Adrenal gland (tissue), 5 donors: ENCODE measurements around the gene ACKR2.

Source experiments
- CTCF ChIP-seq, 6 experiments: fragments of 450-650 bp in 4 of 6; fragments of 200-600 bp in 2 of 6; sonication (generic) in 1 of 6; IDR thresholded peaks; 1 replicate in 5 of 6; 2 replicates in 1 of 6; pipeline versions ENCODE4 v1.5.1 to v1.8.0; 2016 to 2021; ENCODE audit warnings: antibody characterized with exemption in 6 of 6, mild to moderate bottlenecking in 2 of 6, moderate library complexity in 1 of 6
- POLR2A ChIP-seq, 2 donors: fragments of 450-650 bp; IDR thresholded peaks; one replicate each; pipeline ENCODE4 v1.6.1; 2017; ENCODE audit warnings: antibody characterized with exemption in 2 of 2, mild to moderate bottlenecking in 2 of 2, moderate library complexity in 1 of 2
- donor health status: DM: no; HTN: no; CAD: no.

- TF ChIP-seq CTCF (IDR thresholded peaks at IDR 0.05) (no peak), POLR2A (IDR thresholded peaks at IDR 0.05) (no peak)
These were observed 56.0 kb downstream of the ACKR2 start for GRCh38 chr3:42865256-42865655.
